Stimulated activated naive B cell treated with anti-CD40 and anti-IgM and Interleukin-4, amounts not matched to agents 10 μg/mL and 1 μg/mL and 100 μg/mL, for 72 hours (primary cell): ENCODE data around the gene CIAPIN1.

Experiments
- ATAC-seq, 2 donors: fragments of 150-1000 bp; cut with Tn5 transposase; replicated peaks; 2 replicates each; pipeline ENCODE4 v1.10.0; 2021; ENCODE audit warnings: moderate library complexity in 1 of 2
- DNase-seq: peaks from one replicate; pipeline ENCODE4 v3.0.0; 2021
- H3K27ac Mint-ChIP-seq: one replicate; pipeline ENCODE4 v1.8.0; 2022; ENCODE audit warnings: mild to moderate bottlenecking, mixed read lengths
- H3K27me3 Mint-ChIP-seq, 2 donors: one replicate each; pipeline ENCODE4 v1.8.0; 2022; ENCODE audit warnings: mixed read lengths in 2 of 2
- H3K36me3 Mint-ChIP-seq, 2 donors: one replicate each; pipeline ENCODE4 v1.8.0; 2022; ENCODE audit warnings: mixed read lengths in 2 of 2, mild to moderate bottlenecking in 1 of 2
- H3K4me1 Mint-ChIP-seq, 2 donors: one replicate each; pipeline ENCODE4 v1.8.0; 2022; ENCODE audit warnings: mixed read lengths in 2 of 2, mild to moderate bottlenecking in 1 of 2
- H3K4me3 Mint-ChIP-seq, 2 donors: one replicate each; pipeline ENCODE4 v1.8.0; 2022; ENCODE audit warnings: mild to moderate bottlenecking in 2 of 2, mixed read lengths in 2 of 2, moderate library complexity in 1 of 2
- H3K9me3 Mint-ChIP-seq, 2 donors: one replicate each; pipeline ENCODE4 v1.8.0; 2022; ENCODE audit warnings: mixed read lengths in 2 of 2, mild to moderate bottlenecking in 1 of 2

The CIAPIN1 gene

GRCh38 chr16:57479976-57480753 lies 33.0 kb upstream of the CIAPIN1 start:
- no peaks in the 10 kb centered on the region for H3K9me3 Mint-ChIP-seq
- peaks cover 31 to 52% of the 10 kb centered on the region in 2 donors for H3K4me1 Mint-ChIP-seq
- H3K4me3 Mint-ChIP-seq = peak overlapping the region in 1 of 2 donors; percentile 39
- no peak for DNase-seq
- H3K27ac Mint-ChIP-seq = no peak overlapping the region
- ATAC-seq = no peak
- no peaks in the 10 kb centered on the region for H3K36me3 Mint-ChIP-seq
- H3K27me3 Mint-ChIP-seq = peaks cover 31 to 55% of the 10 kb centered on the region in 2 donors

- no peak for ATAC-seq
- Mint-ChIP-seq H3K9me3 (no peaks in the 10 kb centered on the region), H3K4me1 (peaks cover 32 to 55% of the 10 kb centered on the region in 2 donors), H3K36me3 (no peaks in the 10 kb centered on the region), H3K27ac (no peak overlapping the region), H3K4me3 (peak overlapping the region; percentile 66 to 74), H3K27me3 (peaks cover 24 to 47% of the 10 kb centered on the region in 2 donors)
- no peak for DNase-seq
These were observed 32.2 kb upstream of the CIAPIN1 start for GRCh38 chr16:57479205-57479975.

- Mint-ChIP-seq H3K27ac (peak overlapping the region; percentile 59), H3K4me3 (peak overlapping the region; percentile 51 to 74), H3K4me1 (peaks cover 32 to 55% of the 10 kb centered on the region in 2 donors), H3K9me3 (no peaks in the 10 kb centered on the region), H3K36me3 (peaks cover 3 to 4% of the 10 kb centered on the region in 2 donors), H3K27me3 (peaks cover 18 to 43% of the 10 kb centered on the region in 2 donors)
- ATAC-seq = peak; percentile 78
- no peak for DNase-seq
These were observed 31.4 kb upstream of the CIAPIN1 start for GRCh38 chr16:57478396-57479204.

- no peaks in the 10 kb centered on the region for H3K9me3 Mint-ChIP-seq
- peak overlapping the region in 1 of 2 donors; percentile 17 for H3K4me3 Mint-ChIP-seq
- DNase-seq (no peak), ATAC-seq (no peak)
- H3K27me3 Mint-ChIP-seq = peaks cover 18 to 37% of the 10 kb centered on the region in 2 donors
- peaks cover 32 to 55% of the 10 kb centered on the region in 2 donors for H3K4me1 Mint-ChIP-seq
- peaks cover 3 to 4% of the 10 kb centered on the region in 2 donors for H3K36me3 Mint-ChIP-seq
- no peak overlapping the region for H3K27ac Mint-ChIP-seq
These were observed 30.5 kb upstream of the CIAPIN1 start for GRCh38 chr16:57477531-57478202.

DNA sequence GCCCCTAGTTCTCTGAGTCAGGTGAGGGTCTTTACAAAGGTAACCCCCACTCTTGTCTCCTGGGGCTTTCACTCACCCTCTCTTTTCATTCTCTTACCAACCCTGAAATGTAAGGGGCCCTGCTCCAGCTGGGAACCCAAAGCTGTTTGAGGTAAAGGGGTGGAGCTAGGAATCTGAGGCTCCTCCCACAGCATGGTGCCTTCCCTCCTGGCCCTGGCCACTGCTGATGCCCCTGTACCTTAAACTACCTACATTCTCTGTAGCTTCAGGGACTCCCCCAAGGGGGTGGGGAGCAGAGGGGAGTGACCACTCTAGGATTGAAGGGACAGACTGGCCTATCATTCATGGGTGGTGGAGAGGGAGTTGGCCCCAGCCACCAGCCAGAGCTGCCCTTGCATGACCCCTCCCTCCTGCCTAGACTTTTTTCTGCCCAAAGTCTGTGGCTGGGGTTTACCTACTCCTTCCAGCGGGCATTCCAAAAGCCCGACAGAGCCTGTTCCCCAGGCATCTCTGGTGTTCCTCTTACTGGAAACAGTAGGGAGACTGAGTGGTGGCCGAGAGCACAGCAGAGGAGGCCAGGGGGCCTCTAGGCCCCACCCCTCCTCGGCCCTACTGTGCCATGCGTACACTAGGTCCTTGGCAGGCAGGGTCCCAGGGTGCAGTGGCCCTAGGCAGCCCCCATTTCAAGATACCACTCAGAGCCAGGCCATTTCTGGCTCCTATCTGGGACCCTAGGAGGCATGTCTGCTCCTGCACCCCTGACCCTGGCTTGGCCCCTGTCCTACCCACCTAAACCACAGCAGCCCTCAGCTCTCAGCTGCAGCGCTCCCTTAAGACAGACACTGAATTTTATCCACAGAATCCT lies 29.6 kb upstream of the CIAPIN1 start:
- no peak overlapping the region for H3K27ac Mint-ChIP-seq

GRCh38 chr16:57475711-57476339 lies 28.6 kb upstream of the CIAPIN1 start:
- ATAC-seq = peak; percentile 77 to 83
- H3K36me3 Mint-ChIP-seq = peaks cover 10 to 11% of the 10 kb centered on the region in 2 donors
- H3K9me3 Mint-ChIP-seq = no peaks in the 10 kb centered on the region
- peaks cover 11 to 18% of the 10 kb centered on the region in 2 donors for H3K27me3 Mint-ChIP-seq
- peak; percentile 60 for DNase-seq
- no peak overlapping the region for H3K4me3 Mint-ChIP-seq
- peak overlapping the region; percentile 14 for H3K27ac Mint-ChIP-seq
- H3K4me1 Mint-ChIP-seq = peaks cover 34 to 55% of the 10 kb centered on the region in 2 donors

More for the DNA sequence above, 29.6 kb upstream of the CIAPIN1 start:
- ATAC-seq (no peak), DNase-seq (no peak)
- no peaks in the 10 kb centered on the region for H3K9me3 Mint-ChIP-seq
- no peak overlapping the region for H3K4me3 Mint-ChIP-seq
- peaks cover 18 to 28% of the 10 kb centered on the region in 2 donors for H3K27me3 Mint-ChIP-seq
- H3K4me1 Mint-ChIP-seq = peaks cover 34 to 55% of the 10 kb centered on the region in 2 donors
- H3K36me3 Mint-ChIP-seq = peaks cover 6 to 11% of the 10 kb centered on the region in 2 donors

DNA sequence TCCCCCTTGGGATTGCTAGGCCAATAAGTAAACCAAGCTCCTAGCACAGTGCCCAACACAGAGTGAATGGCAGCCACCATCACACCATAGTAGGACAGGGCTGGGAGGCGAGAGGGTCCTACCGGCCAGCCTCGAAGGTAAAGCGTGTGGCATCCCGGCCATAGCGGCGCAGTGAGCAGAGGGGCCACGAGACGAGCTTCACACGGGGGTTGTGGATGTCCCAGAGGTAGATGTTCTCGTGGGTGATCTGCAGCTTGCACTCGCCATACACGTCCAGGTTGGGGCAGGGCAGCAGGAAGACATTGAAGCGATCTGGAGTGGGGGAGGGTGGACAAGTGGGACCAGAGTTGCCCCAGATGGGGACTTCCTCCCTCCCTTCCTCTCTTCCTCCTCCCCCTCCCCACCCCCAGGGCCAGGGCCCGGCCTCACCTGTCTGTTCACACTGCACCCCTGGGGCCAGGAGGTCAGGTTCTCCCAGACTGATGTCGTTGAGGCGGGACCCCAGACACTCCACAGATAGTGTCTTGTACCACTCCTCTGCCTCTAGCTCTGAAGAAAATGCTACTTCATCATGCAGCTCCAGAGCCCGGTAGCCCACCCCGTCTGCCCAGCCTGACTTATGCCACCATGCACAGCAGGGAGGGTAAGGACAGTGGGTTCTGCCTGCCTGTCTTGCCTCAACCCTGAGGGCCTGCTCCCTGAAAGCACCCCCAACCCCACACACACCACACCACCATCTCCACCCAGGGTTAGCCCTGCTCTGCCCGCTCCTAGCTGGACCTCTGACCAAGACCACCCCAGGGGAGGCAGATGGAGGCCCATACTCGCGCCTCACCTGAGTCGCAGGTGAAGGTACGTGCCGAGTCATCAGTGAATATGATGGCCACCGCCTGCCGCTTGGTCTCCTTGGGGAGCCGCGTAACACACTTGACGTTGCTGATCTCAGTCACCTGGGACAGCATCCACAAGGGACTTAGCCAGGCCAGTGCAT lies 27.8 kb upstream of the CIAPIN1 start:
- peaks cover 13 to 14% of the 10 kb centered on the region in 2 donors for H3K36me3 Mint-ChIP-seq
- H3K27me3 Mint-ChIP-seq = peaks cover 3 to 11% of the 10 kb centered on the region in 2 donors
- no peaks in the 10 kb centered on the region for H3K9me3 Mint-ChIP-seq

GRCh38 chr16:57473906-57474305 lies 26.7 kb upstream of the CIAPIN1 start:
- ATAC-seq = no peak
- Mint-ChIP-seq H3K4me3 (no peak overlapping the region), H3K27me3 (peaks cover 0 to 5% of the 10 kb centered on the region in 2 donors), H3K27ac (no peak overlapping the region), H3K4me1 (peaks cover 23 to 40% of the 10 kb centered on the region in 2 donors), H3K36me3 (peaks cover 20 to 25% of the 10 kb centered on the region in 2 donors), H3K9me3 (no peaks in the 10 kb centered on the region)
- no peak for DNase-seq

More for the DNA sequence above, 27.8 kb upstream of the CIAPIN1 start:
- no peak overlapping the region for H3K4me3 Mint-ChIP-seq
- H3K4me1 Mint-ChIP-seq = peaks cover 29 to 49% of the 10 kb centered on the region in 2 donors
- peak overlapping the region; percentile 37 for H3K27ac Mint-ChIP-seq
- no peak for DNase-seq
- ATAC-seq = no peak

DNA sequence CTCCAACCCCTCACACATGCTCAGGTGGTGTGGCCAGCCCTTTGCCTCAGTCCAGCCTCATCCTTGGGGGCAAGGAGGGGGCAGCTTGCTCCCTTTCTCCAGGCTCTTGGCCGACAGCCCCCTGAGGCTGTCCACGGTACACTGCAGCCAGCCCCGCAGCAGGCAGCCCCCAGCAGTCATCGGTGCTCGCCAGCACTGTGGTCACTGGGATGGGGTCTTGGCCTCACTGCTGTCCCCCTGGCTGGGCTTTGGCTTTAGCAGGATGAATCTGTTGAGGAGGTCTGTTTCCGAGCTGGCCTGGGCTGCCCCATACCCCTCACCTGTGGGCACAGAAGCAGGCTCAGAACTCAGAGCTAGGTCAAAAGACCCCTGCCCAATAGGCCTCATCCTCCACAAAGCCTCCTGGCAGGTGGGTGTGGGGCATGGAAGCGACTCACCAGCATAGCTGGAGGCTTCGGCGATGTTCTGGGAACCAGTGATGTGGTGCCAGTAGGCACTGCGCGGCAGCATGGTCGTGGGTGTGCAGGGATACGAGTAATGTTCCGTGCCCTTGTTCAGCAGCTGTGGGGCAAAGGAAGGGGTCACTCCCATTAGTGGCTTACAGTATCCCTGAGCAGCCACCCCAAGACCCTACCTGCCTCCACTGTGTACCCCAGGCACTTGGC lies 26.1 kb upstream of the CIAPIN1 start:
- DNase-seq (no peak), ATAC-seq (no peak)
- no peak overlapping the region for H3K4me3 Mint-ChIP-seq
- no peak overlapping the region for H3K27ac Mint-ChIP-seq
- H3K4me1 Mint-ChIP-seq = peaks cover 19 to 36% of the 10 kb centered on the region in 2 donors
- no peaks in the 10 kb centered on the region for H3K9me3 Mint-ChIP-seq
- peaks cover 26 to 31% of the 10 kb centered on the region in 2 donors for H3K36me3 Mint-ChIP-seq
- no peaks in the 10 kb centered on the region for H3K27me3 Mint-ChIP-seq

DNA sequence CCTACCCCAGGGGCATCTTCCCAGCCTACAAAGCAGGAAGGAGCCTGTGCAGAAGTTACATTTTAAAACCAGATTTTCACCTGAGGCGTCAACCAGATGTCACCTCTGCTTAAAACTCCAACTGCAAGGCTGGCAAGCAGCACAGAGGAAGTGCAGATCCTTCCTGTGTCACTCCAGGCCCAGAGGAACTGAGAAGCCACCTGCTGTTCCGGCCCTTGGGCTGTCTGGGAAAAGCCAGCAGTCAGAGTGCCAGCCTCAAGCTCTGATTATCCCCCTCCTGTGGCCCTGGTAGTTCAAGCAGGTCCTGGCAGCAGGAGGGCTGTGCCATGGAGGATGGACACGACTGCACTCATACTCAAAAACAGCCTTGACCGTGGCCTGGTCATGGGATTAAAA lies 25.5 kb upstream of the CIAPIN1 start:
- no peak for DNase-seq
- H3K36me3 Mint-ChIP-seq = peaks cover 32 to 37% of the 10 kb centered on the region in 2 donors
- H3K27me3 Mint-ChIP-seq = no peaks in the 10 kb centered on the region
- no peak overlapping the region for H3K27ac Mint-ChIP-seq
- H3K9me3 Mint-ChIP-seq = no peaks in the 10 kb centered on the region
- ATAC-seq = no peak
- no peak overlapping the region for H3K4me3 Mint-ChIP-seq
- peaks cover 17 to 33% of the 10 kb centered on the region in 2 donors for H3K4me1 Mint-ChIP-seq
